ENCODE measurements around the gene EPO. TPM values are rescaled to one million over a fixed set of nuclear protein-coding genes. Genes with fewer than 3 reads are reported as not detected.

The EPO gene
- total and polyA plus RNA-seq, 2 experiments from 2014 or later, result not detected

DNA sequence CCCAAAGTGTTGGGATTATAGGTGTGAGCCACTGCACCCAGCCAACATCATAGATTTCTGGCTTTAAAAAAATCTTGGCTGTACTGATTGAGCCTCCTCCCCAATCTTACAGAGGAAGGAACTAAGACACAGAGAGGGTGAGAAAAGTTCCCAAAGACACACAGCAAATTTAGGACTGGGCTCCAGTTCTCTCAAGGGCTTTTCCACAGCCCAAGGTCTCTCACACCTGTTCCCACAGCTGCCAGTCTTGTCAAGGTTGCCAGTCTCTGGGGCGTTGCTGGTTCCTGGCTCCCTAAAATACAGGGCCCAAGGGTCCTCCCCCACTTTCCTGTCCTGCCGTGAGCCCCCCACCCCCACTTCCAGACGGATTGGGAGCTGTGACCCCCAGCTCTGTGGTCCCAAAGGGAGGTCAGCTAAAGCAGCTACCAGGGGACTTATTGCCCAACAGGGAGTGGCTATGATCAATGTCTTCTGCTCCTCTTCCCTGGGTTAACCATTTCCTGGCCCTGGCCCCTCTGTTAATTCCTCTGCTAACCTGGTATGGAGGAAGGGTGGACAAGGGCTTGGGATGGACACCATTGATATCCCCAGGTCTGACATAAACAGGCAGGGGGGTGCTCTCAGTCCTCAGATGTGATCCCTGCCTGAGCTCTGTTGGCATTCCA, 10.0 kb downstream of the EPO start:
- H3K9ac ChIP-seq, result no peak overlapping the region
- H3K27me3 ChIP-seq (replicated peaks; ENCODE audit: insufficient read depth), result no peaks in the 10 kb centered on the region
- in situ Hi-C loops (cut with MboI), result no loop called here
- no peaks in the 10 kb centered on the region for H4K20me1 ChIP-seq (ENCODE audit: insufficient read depth)
- TF ChIP-seq EZH2 (IDR thresholded peaks at IDR 0.05; ENCODE audit: insufficient read depth, poor library complexity, severe bottlenecking) (no peak), EZH2phosphoT487 (IDR thresholded peaks at IDR 0.05; ENCODE audit: insufficient read depth, low read depth) (no peak)
- no peaks in the 10 kb centered on the region for H3K9me3 ChIP-seq (ENCODE audit: low read depth)
- no peak overlapping the region for H3K27ac ChIP-seq
- H3K4me1 ChIP-seq (ENCODE audit: insufficient read depth), result peaks cover 19% of the 10 kb centered on the region
- no peaks in the 10 kb centered on the region for H3K79me2 ChIP-seq (ENCODE audit: insufficient read depth)
- no peak overlapping the region for H2AFZ ChIP-seq
- H3K36me3 ChIP-seq (ENCODE audit: low read depth), result no peaks in the 10 kb centered on the region
- WGBS, 2 experiments (ENCODE audit: low coverage in 1 of 2, low lambda C conversion rate in 2 of 2, missing lambda C conversion rate in 2 of 2), result 15% methylated on average over 3 of the region's 3 CpGs; no CpG with 5 or more reads in 1 of the 2 experiments
- H3K4me2 ChIP-seq (ENCODE audit: unreplicated experiment), result no peak overlapping the region
- no peaks in the 10 kb centered on the region for H3K9me2 ChIP-seq (ENCODE audit: insufficient read depth)
- peaks cover 26% of the 10 kb centered on the region for H3F3A ChIP-seq (ENCODE audit: insufficient read depth)
- no peak overlapping the region for H3K4me3 ChIP-seq
- no peak for DNase-seq

DNA sequence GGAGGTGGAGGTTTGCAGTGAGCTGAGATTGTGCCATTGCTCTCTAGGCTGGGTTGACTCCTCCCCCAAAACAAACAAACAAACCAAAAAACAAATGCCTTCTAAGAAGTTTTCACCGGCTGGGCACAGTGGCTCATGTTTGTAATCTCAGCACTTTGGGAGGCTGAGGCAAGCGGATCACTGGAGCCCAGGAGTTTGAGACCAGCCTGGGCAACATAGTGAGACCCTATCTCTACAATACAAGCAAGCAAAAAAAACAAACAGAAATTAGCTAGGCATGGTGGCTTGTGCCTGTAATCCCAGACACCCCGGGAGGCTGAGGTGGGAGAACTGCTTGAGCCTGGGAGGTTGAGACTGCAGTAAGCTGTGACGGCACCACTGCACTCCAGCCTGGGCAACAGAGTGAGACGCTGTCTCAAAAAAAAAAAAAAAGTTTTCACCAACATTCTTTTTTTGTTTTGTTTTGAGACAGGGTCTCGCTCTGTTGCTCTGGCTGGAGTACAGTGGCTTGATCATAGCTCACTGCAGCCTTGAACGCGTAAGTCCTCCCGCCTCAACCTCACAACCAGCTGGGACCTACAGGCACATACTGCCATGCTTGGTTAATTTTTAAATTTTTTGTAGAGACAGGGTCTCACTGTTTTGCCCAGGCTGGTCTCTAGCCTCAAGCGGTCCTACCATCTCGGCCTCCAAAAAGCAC, 11.8 kb downstream of the EPO start:
- TF ChIP-seq EZH2phosphoT487 (IDR thresholded peaks at IDR 0.05; ENCODE audit: insufficient read depth, low read depth) (no peak), EZH2 (IDR thresholded peaks at IDR 0.05; ENCODE audit: insufficient read depth, poor library complexity, severe bottlenecking) (no peak)
- Histone ChIP-seq H3K9me2 (ENCODE audit: insufficient read depth) (no peaks in the 10 kb centered on the region), H3K4me3 (no peak overlapping the region), H3K36me3 (ENCODE audit: low read depth) (no peaks in the 10 kb centered on the region), H4K20me1 (ENCODE audit: insufficient read depth) (no peaks in the 10 kb centered on the region), H3K79me2 (ENCODE audit: insufficient read depth) (no peaks in the 10 kb centered on the region), H3F3A (ENCODE audit: insufficient read depth) (peaks cover 9% of the 10 kb centered on the region), H3K9me3 (ENCODE audit: low read depth) (no peaks in the 10 kb centered on the region), H2AFZ (no peak overlapping the region), H3K9ac (no peak overlapping the region), H3K27ac (no peak overlapping the region), H3K27me3 (replicated peaks; ENCODE audit: insufficient read depth) (no peaks in the 10 kb centered on the region), H3K4me2 (ENCODE audit: unreplicated experiment) (no peak overlapping the region), H3K4me1 (ENCODE audit: insufficient read depth) (peaks cover 7% of the 10 kb centered on the region)
- in situ Hi-C loops (cut with MboI), result no loop called here
- DNase-seq, result no peak
- WGBS, 2 experiments (ENCODE audit: low coverage in 1 of 2, low lambda C conversion rate in 2 of 2, missing lambda C conversion rate in 2 of 2), result 83 to 84% methylated on average over 10 to 11 of the region's 11 CpGs

DNA sequence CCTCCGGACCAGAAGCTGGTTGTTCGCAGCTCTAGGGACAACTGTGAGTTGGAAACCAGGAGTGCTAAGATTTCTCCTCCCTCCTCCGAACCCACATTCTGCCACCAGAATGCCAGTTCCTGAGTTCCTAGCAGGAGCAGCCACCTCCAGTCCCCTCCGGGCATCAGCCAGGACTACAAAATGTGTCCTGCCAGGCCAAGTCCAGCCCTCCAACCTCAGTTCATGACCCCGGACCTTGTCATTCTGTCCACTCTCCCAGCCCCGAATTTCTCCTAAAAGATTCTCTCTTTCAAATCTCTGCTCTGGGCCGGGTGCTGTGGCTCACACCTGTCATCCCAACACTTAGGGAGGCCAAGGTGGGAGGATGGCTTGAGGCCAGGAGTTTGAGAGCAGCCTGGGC, 15.5 kb downstream of the EPO start:
- H2AFZ ChIP-seq, result no peak overlapping the region
- WGBS, 2 experiments (ENCODE audit: low coverage in 1 of 2, low lambda C conversion rate in 2 of 2, missing lambda C conversion rate in 2 of 2), result 75 to 76% methylated on average over 5 to 7 of the region's 7 CpGs
- no peak overlapping the region for H3K27ac ChIP-seq
- no peak overlapping the region for H3K4me3 ChIP-seq
- H3K4me1 ChIP-seq (ENCODE audit: insufficient read depth), result no peaks in the 10 kb centered on the region
- H3K9me3 ChIP-seq (ENCODE audit: low read depth), result no peaks in the 10 kb centered on the region
- in situ Hi-C loops (cut with MboI), result no loop called here
- no peaks in the 10 kb centered on the region for H3K27me3 ChIP-seq (replicated peaks; ENCODE audit: insufficient read depth)
- no peak for TF ChIP-seq EZH2 (IDR thresholded peaks at IDR 0.05; ENCODE audit: insufficient read depth, poor library complexity, severe bottlenecking)
- no peak for TF ChIP-seq EZH2phosphoT487 (IDR thresholded peaks at IDR 0.05; ENCODE audit: insufficient read depth, low read depth)
- H3F3A ChIP-seq (ENCODE audit: insufficient read depth), result no peaks in the 10 kb centered on the region
- H4K20me1 ChIP-seq (ENCODE audit: insufficient read depth), result no peaks in the 10 kb centered on the region
- no peaks in the 10 kb centered on the region for H3K36me3 ChIP-seq (ENCODE audit: low read depth)
- DNase-seq, result no peak
- no peaks in the 10 kb centered on the region for H3K79me2 ChIP-seq (ENCODE audit: insufficient read depth)
- no peak overlapping the region for H3K9ac ChIP-seq
- H3K4me2 ChIP-seq (ENCODE audit: unreplicated experiment), result no peak overlapping the region
- no peaks in the 10 kb centered on the region for H3K9me2 ChIP-seq (ENCODE audit: insufficient read depth)

DNA sequence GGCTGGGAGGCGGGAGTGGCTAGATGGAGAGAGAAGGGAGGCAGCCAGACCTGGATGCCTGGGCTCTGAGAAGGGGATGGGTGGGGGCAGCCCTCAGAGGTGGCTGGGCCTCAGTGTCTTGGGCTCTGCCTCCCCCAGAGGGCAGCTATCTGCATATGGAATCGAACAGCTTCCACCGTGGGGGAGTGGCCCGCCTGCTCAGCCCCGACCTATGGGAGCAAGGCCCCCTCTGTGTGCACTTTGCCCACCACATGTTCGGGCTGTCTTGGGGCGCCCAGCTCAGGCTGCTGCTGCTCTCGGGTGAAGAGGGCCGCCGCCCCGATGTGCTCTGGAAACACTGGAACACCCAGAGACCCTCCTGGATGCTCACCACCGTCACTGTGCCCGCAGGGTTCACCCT, 16.4 kb downstream of the EPO start:
- H3K79me2 ChIP-seq (ENCODE audit: insufficient read depth), result no peaks in the 10 kb centered on the region
- no peak overlapping the region for H3K9ac ChIP-seq
- H3K9me3 ChIP-seq (ENCODE audit: low read depth), result no peaks in the 10 kb centered on the region
- H3K36me3 ChIP-seq (ENCODE audit: low read depth), result no peaks in the 10 kb centered on the region
- TF ChIP-seq EZH2phosphoT487 (IDR thresholded peaks at IDR 0.05; ENCODE audit: insufficient read depth, low read depth) (no peak), EZH2 (IDR thresholded peaks at IDR 0.05; ENCODE audit: insufficient read depth, poor library complexity, severe bottlenecking) (no peak)
- no peak overlapping the region for H2AFZ ChIP-seq
- in situ Hi-C loops (cut with MboI), result no loop called here
- no peak overlapping the region for H3K4me2 ChIP-seq (ENCODE audit: unreplicated experiment)
- H3K4me1 ChIP-seq (ENCODE audit: insufficient read depth), result no peaks in the 10 kb centered on the region
- H4K20me1 ChIP-seq (ENCODE audit: insufficient read depth), result no peaks in the 10 kb centered on the region
- H3F3A ChIP-seq (ENCODE audit: insufficient read depth), result no peaks in the 10 kb centered on the region
- no peak for DNase-seq
- H3K27ac ChIP-seq, result no peak overlapping the region
- H3K4me3 ChIP-seq, result no peak overlapping the region
- no peaks in the 10 kb centered on the region for H3K27me3 ChIP-seq (replicated peaks; ENCODE audit: insufficient read depth)
- no peaks in the 10 kb centered on the region for H3K9me2 ChIP-seq (ENCODE audit: insufficient read depth)
- 70 to 73% methylated on average over 8 of the region's 13 CpGs for WGBS, 2 experiments (ENCODE audit: low coverage in 1 of 2, low lambda C conversion rate in 2 of 2, missing lambda C conversion rate in 2 of 2)

All from GM23248 (cell line).